Measurements from ENCODE around the gene TGM6.

TGM6 gene

GRCh38 chr20:2380601-2381000 lies at the start of gene TGM6:
TGM6 (plus strand) TSS chr20:2380901; CDS start chr20:2380969, 68 bp downstream.
- no peak for DNase-seq (ENCODE audit: low spot score)

- no peak for DNase-seq (ENCODE audit: low spot score)
Observed at GRCh38 chr20:2331106-2331505, 49.6 kb upstream of the TGM6 start.

- DNase-seq (ENCODE audit: low spot score), result no peak
Observed at GRCh38 chr20:2331901-2332565, 48.7 kb upstream of the TGM6 start.

GRCh38 chr20:2332711-2333110 lies 48.0 kb upstream of the TGM6 start:
- no peak for DNase-seq (ENCODE audit: low spot score)

- no peak for DNase-seq (ENCODE audit: low spot score)
Observed at GRCh38 chr20:2333821-2334220, 46.9 kb upstream of the TGM6 start.

GRCh38 chr20:2335096-2335870 lies 45.4 kb upstream of the TGM6 start:
- no peak for DNase-seq (ENCODE audit: low spot score)

- DNase-seq (ENCODE audit: low spot score), result no peak
Observed at GRCh38 chr20:2336471-2336870, 44.2 kb upstream of the TGM6 start.

GRCh38 chr20:2337142-2337541 lies 43.6 kb upstream of the TGM6 start:
- DNase-seq (ENCODE audit: low spot score), result no peak

- DNase-seq (ENCODE audit: low spot score), result no peak
Observed at GRCh38 chr20:2338411-2339066, 42.2 kb upstream of the TGM6 start.

- DNase-seq (ENCODE audit: low spot score), result no peak
Observed at GRCh38 chr20:2340136-2340535, 40.6 kb upstream of the TGM6 start.

GRCh38 chr20:2340823-2341222 lies 39.9 kb upstream of the TGM6 start:
- no peak for DNase-seq (ENCODE audit: low spot score)

GRCh38 chr20:2341336-2341735 lies 39.4 kb upstream of the TGM6 start:
- no peak for DNase-seq (ENCODE audit: low spot score)

GRCh38 chr20:2342243-2342642 lies 38.5 kb upstream of the TGM6 start:
- no peak for DNase-seq (ENCODE audit: low spot score)

GRCh38 chr20:2346188-2346587 lies 34.5 kb upstream of the TGM6 start:
- no peak for DNase-seq (ENCODE audit: low spot score)

GRCh38 chr20:2348336-2348735 lies 32.4 kb upstream of the TGM6 start:
- DNase-seq (ENCODE audit: low spot score), result no peak

- DNase-seq (ENCODE audit: low spot score), result no peak
Observed at GRCh38 chr20:2349801-2350200, 30.9 kb upstream of the TGM6 start.

- DNase-seq (ENCODE audit: low spot score), result no peak
Observed at GRCh38 chr20:2350606-2351005, 30.1 kb upstream of the TGM6 start.

GRCh38 chr20:2353231-2353630 lies 27.5 kb upstream of the TGM6 start:
- DNase-seq (ENCODE audit: low spot score), result no peak

- no peak for DNase-seq (ENCODE audit: low spot score)
Observed at GRCh38 chr20:2357114-2357513, 23.6 kb upstream of the TGM6 start.

- no peak for DNase-seq (ENCODE audit: low spot score)
Observed at GRCh38 chr20:2358006-2358405, 22.7 kb upstream of the TGM6 start.

GRCh38 chr20:2361035-2361593 lies 19.6 kb upstream of the TGM6 start:
- no peak for DNase-seq (ENCODE audit: low spot score)

GRCh38 chr20:2363187-2363586 lies 17.5 kb upstream of the TGM6 start:
- no peak for DNase-seq (ENCODE audit: low spot score)

- DNase-seq (ENCODE audit: low spot score), result no peak
Observed at GRCh38 chr20:2363587-2363986, 17.1 kb upstream of the TGM6 start.
